Measurements from ENCODE around the gene IHH. TPM values are rescaled to one million over a fixed set of nuclear protein-coding genes. Genes with fewer than 3 reads are reported as not detected.
A peak's percentile ranks its signal among the peaks of the same experiment; 100 is the strongest.

IHH gene
- polyA plus RNA-seq, 3 donors, result 2.0 to 3.2 (median 2.0) TPM

DNA sequence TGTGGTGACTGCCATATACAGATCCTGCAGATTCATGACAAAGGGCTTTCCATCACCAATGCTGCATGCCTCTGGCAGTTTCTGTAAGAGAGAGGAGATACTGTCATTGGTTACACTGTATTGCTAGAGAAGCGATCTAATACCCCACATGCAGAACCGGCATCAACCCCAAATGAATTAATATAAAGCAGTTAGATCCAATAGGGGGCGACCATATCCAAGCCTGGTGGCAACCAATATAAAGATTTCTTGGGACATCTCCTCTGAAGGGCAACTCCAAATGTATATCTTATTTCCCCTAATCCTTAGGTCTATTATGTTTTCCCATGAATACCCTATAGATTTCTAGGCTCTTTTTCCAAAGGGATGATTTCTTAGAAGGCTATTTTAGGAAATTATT lies 17.4 kb upstream of the IHH start:
- DNase-seq, result no peak

DNA sequence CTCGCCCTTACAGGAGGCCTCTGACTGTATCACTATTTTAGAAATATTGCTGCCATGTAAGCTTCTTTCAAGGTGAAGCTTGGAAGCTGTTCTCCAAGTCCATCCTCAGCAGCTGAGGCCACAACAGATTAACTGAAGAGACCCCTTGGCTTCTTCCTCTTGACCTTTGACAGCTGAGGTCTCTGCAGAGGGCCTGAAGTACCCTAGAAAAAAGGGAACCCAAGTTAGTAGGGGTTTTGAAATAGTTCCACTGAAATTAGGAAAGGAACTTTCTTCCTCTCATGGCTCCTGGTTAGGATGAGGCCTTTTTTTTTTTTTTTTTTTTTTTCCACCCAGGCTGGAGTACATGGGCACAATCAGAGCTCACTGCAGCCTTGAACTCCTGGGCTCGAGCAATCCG lies 15.5 kb upstream of the IHH start:
- DNase-seq, result no peak

GRCh38 chr2:219073413-219074129 lies 12.8 kb upstream of the IHH start:
- peak; percentile 62 for DNase-seq

GRCh38 chr2:219072741-219073250 lies 12.1 kb upstream of the IHH start:
- DNase-seq, result no peak

DNA sequence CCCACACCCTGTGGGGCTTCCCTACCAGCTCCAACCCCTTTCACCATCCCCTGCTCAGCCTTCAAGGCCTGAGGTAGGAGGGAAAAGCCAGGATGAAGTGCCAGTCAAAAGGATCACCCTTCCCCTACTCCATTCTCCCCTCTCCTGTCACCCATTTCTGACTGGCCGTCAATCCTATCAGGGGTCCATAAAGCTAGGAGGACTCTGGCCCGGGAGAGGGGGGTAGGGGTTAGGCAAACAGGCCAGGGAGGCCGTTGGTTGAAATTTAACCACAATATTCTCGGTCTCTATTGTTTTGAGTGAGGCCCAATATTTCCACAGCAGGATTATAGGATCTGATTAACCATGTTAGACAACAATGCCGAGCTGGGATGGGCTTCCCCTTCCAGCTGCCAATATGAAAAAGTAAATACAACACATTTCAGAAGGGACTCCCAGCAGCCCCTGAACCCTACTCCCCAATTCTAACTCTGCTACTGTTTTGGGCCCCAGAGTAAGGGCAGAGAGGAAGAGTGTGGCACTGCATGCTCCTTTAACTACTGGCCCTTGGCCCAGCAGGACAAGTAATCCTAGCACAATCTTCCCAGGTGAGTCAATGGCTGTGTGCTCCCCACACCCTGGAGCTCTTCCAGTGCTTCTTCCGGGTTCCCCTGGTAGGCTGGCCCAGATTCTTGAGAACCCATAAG lies 10.6 kb upstream of the IHH start:
- DNase-seq, result no peak

- DNase-seq, result no peak
Measured at GRCh38 chr2:219065484-219065883, 4.8 kb upstream of the IHH start.

- DNase-seq, result no peak
Measured at GRCh38 chr2:219062081-219062480, 1.4 kb upstream of the IHH start.

DNA sequence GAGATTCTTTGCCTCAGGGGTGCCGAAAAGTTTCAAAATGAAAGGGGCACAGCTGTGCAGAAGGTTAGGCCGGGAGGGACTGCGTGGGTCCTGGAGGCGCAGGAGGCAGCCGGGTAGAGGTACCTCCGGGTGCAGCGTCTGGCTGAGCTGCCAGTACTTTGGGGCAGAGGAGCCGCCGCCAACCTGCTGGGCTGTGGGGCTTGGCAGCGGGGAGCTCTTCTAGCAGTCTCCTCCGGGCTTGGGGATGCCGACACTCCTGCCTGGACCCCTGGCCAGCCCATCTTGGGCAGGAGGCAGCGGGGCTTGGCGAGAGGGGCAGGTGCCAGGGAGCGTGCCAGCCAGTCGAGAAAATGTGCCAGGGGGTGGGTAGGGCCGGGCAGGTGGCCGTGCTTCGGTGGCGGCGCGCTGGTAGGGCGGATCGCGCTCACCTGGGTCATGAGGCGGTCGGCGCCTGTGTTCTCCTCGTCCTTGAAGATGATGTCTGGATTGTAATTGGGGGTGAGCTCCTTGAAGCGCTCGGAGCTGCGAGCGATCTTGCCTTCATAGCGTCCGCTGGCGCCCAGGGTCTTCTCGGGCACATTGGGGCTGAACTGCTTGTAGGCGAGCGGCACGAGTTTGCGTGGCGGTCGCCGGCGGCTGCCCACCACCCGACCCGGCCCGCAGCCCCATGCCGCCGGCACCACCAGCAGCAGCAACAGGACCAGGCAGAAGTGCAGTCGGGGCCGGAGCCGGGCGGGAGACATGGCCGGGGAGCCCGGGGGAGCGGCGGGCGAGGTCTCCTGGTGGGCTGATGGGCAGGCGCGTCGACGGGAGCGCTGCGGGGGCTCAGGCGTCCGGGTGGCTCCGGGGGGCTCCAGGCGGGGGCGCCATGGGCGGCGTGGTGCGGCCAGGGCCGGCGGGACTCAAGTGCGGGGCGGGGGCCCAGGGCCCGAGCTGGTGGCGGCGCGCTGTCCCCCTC lies 717 bp downstream of the IHH start:
- DNase-seq, result no peak

- DNase-seq, result no peak
Measured at GRCh38 chr2:219059375-219059724, 1.4 kb downstream of the IHH start.

GRCh38 chr2:219058541-219059374 lies 2.0 kb downstream of the IHH start:
- DNase-seq, result no peak

GRCh38 chr2:219057709-219058540 lies 2.8 kb downstream of the IHH start:
- peak; percentile 42 for DNase-seq

DNA sequence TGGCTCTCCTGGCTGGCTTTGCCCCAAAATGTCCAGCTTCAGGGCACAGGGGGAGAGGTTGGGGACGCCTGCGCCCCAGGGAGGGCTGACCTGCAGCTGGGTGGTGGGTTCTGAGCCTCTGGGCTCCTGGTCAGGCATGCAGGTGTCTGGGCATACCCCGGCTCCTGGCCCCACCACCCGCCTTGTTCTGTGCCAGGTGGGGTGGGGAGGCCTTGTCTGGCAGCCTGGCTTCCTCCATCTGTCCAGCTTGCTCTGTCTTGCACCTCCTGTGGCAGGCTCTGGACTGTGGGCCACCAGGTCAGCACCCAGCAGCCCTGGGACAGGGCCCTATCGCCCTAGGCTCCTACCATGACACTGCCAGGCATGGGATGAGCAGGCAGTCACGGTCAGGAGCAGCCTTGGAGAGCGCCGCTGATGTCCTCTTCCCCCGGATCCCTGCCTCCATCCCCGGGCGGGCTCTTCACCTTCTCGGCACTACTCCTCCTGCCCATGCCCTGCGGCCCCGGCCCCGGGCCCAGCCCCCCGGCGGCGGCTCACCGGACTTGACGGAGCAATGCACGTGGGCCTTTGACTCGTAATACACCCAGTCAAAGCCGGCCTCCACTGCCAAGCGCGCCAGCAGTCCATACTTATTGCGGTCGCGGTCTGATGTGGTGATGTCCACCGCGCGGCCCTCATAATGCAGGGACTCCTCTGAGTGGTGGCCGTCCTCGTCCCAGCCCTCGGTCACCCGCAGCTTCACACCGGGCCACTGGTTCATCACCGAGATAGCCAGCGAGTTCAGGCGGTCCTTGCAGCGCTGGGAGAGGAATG lies 3.6 kb downstream of the IHH start:
- no peak for DNase-seq

GRCh38 chr2:219056176-219056895 lies 4.4 kb downstream of the IHH start:
- no peak for DNase-seq

GRCh38 chr2:219054956-219055903 lies 5.5 kb downstream of the IHH start:
- no peak for DNase-seq

DNA sequence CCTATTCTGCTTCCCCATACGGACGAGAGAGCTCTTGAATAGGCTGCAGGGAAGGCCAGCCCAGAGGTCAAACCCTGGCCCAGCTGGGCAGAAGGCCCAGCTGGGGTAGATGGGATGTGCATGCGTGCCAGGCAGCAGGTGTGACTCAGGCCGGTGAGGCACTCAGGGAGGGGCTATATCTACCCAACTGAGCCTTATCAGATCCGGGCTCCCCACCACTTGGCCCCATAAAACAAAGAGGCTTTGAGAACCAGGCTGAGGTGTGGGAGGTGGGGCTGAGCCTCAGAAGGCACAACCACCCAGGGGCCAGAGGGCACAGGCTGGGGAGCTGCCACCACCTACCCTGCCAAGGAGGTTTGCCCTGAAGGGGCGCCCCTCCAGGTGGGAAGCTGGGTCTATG lies 11.4 kb downstream of the IHH start:
- no peak for DNase-seq

DNA sequence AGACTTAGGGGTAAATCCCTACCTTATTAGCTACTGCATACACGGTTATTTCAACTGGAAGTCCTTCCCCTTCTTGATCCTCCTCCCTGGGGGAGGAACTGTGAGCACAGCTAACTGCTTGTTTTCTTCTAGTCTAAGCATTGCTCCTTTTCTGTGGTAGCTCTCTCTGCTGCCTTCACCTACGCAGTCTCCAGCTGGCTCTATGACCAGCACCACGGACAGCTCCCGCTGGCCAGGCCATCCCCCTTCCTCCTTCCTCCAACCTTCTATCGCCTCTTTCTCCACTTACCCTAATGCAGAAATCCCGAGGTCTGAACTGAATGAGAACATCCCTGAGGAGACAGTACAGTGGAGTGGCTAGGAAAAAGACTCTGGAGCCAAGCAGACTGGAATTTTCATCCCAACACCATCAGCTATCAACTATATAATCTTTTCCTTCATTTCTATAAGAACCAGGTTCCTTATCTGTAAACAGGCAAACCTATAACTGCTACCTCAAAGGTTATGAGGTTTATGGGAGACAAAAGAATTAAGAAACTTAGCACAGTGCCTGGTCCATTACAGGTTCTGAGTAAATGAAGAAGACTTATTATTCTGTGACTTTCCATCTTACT lies 14.7 kb downstream of the IHH start:
- peak; percentile 67 for DNase-seq

- no peak for DNase-seq
Measured at GRCh38 chr2:219042750-219043149, 18.0 kb downstream of the IHH start.

Measured in renal pelvis (tissue), 4 donors.